Measurements from ENCODE around the gene SLC1A4. TPM values are rescaled to one million over a fixed set of nuclear protein-coding genes. Genes with fewer than 3 reads are reported as not detected.

Gene SLC1A4
- total and polyA plus RNA-seq, 4 donors, result 3.4 to 23.4 (median 9.6) TPM

DNA sequence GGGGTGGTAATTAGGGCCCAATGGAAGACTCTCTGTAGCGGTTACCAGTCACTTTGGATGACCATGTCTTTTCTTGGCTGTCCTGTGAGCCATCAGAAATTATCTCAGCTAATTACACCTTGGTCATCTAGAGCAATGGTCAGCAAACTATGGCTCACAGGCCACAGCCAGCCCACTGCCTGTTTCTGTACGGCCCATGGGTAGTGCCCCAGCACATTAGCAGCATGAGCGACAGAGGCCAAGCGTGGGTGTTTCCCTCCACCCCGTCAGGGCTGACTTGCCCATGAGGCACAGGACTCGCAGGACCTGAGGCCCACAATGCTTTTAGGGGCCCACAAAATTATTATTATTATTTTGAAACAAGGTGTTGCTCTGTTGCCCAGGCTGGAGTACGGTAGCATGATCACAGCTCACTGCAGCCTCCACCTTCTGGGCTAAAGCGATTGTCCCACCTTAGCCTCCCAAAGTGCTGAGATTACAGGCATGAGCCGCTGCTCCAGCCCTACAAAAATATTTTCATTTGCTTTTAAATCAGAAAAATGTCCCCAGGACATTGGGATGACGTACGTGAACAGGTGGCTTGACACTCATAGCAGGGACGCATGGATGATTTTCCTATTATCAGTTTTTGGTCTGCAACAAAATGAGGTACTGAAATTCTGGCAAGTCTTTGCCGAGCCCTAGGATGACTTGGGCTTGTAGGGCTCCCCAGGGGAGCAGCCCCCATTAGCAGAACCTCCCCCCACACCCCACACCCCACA is 37.7 kb downstream of the SLC1A4 start:
- no peaks in the 10 kb centered on the region for H3K27me3 ChIP-seq (ENCODE audit: control insufficient read depth in 4 of 4, insufficient read depth in 4 of 4, low read length in 3 of 4)
- WGBS, result 98% methylated on average over 13 of the region's 13 CpGs

DNA sequence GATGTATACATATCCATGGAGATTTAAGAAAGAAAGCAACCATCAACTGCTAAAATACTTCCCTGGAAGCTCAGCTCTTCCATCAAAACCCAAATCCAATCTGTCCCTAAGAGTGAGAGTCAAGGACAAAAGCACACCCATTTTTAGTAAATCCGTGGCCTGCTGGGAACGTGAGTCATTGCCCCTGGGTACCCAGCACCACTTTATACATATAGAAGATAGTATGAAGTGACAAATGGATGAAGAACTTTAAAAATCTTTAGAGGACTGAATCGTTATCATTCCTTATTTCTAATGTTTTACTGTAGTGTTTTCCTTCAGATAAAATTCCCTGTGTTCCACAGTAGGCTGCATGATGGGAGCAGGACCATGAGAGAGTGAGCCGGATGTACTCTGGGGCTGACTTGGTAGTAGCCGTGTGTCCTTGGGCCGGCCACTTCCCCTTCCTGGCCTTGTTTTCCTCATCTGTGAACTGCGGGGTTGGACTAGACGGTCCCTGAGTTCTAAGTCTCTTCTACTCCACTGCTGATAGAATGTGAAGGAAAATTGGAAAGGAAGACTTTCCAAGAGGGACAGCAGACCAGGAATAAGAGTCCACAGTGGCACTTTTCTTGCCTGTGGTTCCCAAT is 38.5 kb downstream of the SLC1A4 start:
- Histone ChIP-seq H3K27me3 (ENCODE audit: control insufficient read depth in 4 of 4, insufficient read depth in 4 of 4, low read length in 3 of 4) (no peaks in the 10 kb centered on the region), H3K9ac (ENCODE audit: low read depth in 1 of 2, low read length in 2 of 2) (no peak overlapping the region), H3K27ac (ENCODE audit: low read depth in 1 of 2, low read length in 2 of 2) (peak overlapping the region; percentile 27 to 68), H3K4me3 (ENCODE audit: low read depth in 1 of 3, low read length in 3 of 3) (no peak overlapping the region), H3K36me3 (ENCODE audit: control insufficient read depth in 4 of 4, insufficient read depth in 3 of 4, low read depth in 1 of 4, low read length in 3 of 4) (peaks cover 0 to 2% (median 0%) of the 10 kb centered on the region in 4 donors), H3K4me1 (ENCODE audit: control insufficient read depth in 4 of 4, insufficient read depth in 4 of 4, low read length in 3 of 4) (peaks cover 18 to 34% (median 22%) of the 10 kb centered on the region in 4 donors), H3K9me3 (ENCODE audit: control insufficient read depth in 4 of 4, low read length in 3 of 4) (no peaks in the 10 kb centered on the region)
- WGBS, result 82% methylated on average over 8 of the region's 8 CpGs
- TF ChIP-seq FOXA1 (IDR thresholded peaks at IDR 0.05) (no peak), GABPA (IDR thresholded peaks at IDR 0.05 in 1 of 2, conservative IDR thresholded peaks at IDR 0.05 in 1 of 2) (no peak), HNF4G (IDR thresholded peaks at IDR 0.05) (no peak), ATF3 (IDR thresholded peaks at IDR 0.05) (no peak), YY1 (IDR thresholded peaks at IDR 0.05) (no peak), TAF1 (conservative IDR thresholded peaks at IDR 0.05) (no peak), EGR1 (IDR thresholded peaks at IDR 0.05; ENCODE audit: low read depth in 2 of 2) (no peak), REST (IDR thresholded peaks at IDR 0.05) (no peak), CTCF (IDR thresholded peaks at IDR 0.05; ENCODE audit: low read depth, low read length, missing input control) (no peak), SP1 (IDR thresholded peaks at IDR 0.05) (no peak), HNF4A (conservative IDR thresholded peaks at IDR 0.05) (no peak), JUND (IDR thresholded peaks at IDR 0.05) (no peak)
- TF ChIP-seq, protein P1, sequence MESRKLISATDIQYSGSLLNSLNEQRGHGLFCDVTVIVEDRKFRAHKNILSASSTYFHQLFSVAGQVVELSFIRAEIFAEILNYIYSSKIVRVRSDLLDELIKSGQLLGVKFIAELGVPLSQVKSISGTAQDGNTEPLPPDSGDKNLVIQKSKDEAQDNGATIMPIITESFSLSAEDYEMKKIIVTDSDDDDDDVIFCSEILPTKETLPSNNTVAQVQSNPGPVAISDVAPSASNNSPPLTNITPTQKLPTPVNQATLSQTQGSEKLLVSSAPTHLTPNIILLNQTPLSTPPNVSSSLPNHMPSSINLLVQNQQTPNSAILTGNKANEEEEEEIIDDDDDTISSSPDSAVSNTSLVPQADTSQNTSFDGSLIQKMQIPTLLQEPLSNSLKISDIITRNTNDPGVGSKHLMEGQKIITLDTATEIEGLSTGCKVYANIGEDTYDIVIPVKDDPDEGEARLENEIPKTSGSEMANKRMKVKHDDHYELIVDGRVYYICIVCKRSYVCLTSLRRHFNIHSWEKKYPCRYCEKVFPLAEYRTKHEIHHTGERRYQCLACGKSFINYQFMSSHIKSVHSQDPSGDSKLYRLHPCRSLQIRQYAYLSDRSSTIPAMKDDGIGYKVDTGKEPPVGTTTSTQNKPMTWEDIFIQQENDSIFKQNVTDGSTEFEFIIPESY (IDR thresholded peaks at IDR 0.05), result no peak
- DNase-seq (ENCODE audit: low spot score), result no peak

More for the DNA sequence above, 37.7 kb downstream of the SLC1A4 start:
- Histone ChIP-seq H3K36me3 (ENCODE audit: control insufficient read depth in 4 of 4, insufficient read depth in 3 of 4, low read depth in 1 of 4, low read length in 3 of 4) (peaks cover 0 to 2% (median 0%) of the 10 kb centered on the region in 4 donors), H3K4me3 (ENCODE audit: low read depth in 1 of 3, low read length in 3 of 3) (no peak overlapping the region), H3K4me1 (ENCODE audit: control insufficient read depth in 4 of 4, insufficient read depth in 4 of 4, low read length in 3 of 4) (peaks cover 13 to 27% (median 18%) of the 10 kb centered on the region in 4 donors), H3K27ac (ENCODE audit: low read depth in 1 of 2, low read length in 2 of 2) (no peak overlapping the region), H3K9me3 (ENCODE audit: control insufficient read depth in 4 of 4, low read length in 3 of 4) (no peaks in the 10 kb centered on the region), H3K9ac (ENCODE audit: low read depth in 1 of 2, low read length in 2 of 2) (no peak overlapping the region)
- no peak for TF ChIP-seq FOXA1 (IDR thresholded peaks at IDR 0.05)
- no peak for TF ChIP-seq TAF1 (conservative IDR thresholded peaks at IDR 0.05)
- TF ChIP-seq, protein P1 (IDR thresholded peaks at IDR 0.05), result no peak
- TF ChIP-seq RXRA (IDR thresholded peaks at IDR 0.05), result no peak
- DNase-seq (ENCODE audit: low spot score), result no peak

All from liver (tissue), 9 donors.